GM12892 (cell line): ENCODE results near the gene USP7.

Experiments
- POLR2A ChIP-seq: IDR thresholded peaks from 2 replicates; pipeline ENCODE4 v1.6.1; 2011; ENCODE audit warnings: low read depth, low read length, control low read depth
- POLR2AphosphoS5 ChIP-seq: IDR thresholded peaks from 2 replicates; pipeline ENCODE4 v1.6.1; 2011; ENCODE audit warnings: low read depth, low read length, control low read depth
- TAF1 ChIP-seq: IDR thresholded peaks from 2 replicates; pipeline ENCODE4 v1.6.1; 2011; ENCODE audit warnings: low read depth, mild to moderate bottlenecking, control low read depth, low read length, borderline replicate concordance

DNA sequence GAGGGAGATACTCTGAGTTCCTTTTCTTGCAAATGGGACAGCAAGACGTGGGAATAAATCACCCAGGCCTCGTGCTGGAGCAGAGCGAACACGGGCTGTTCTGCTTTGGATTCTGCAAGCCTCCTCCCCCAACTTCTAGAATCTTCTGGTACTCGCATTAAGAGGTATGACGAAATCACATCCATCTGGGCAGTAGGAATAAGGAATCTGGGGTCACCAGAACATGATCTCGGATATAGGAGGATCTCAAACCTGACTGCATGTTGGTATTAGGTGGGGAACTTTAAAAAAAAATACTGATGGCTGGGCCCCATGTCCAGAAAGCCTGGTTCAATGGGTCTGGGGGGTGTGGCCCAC, 49.8 kb upstream of the USP7 start:
- TF ChIP-seq POLR2A, result no peak
- TF ChIP-seq POLR2AphosphoS5, result no peak
- TF ChIP-seq TAF1, result no peak
